IMR-90 (cell line): ENCODE results near the gene RFX3. TPM values are rescaled to one million over a fixed set of nuclear protein-coding genes. Genes with fewer than 3 reads are reported as not detected.

Experiments
- ATAC-seq: fragments of 200-7000 bp; cut with Tn5 transposase; 2 replicates; pipeline ENCODE4 v1.9.1; 2020; ENCODE audit warnings: low read depth, mild to moderate bottlenecking, moderate library complexity
- BruUV-seq: library from RNA; stranded (reverse); fragments of 400-500 nt; replicated peaks from 2 replicates; lab custom pipeline; 2021; lab: Mats Ljungman, UMichigan
- CTCF ChIA-PET: fragments of 300-600 bp; formaldehyde crosslinking; extraction: SDS; loops from one replicate; lab custom pipeline; 2021; ENCODE audit warnings: antibody characterized with exemption; lab: Yijun Ruan, JAX
- POLR2A ChIA-PET: fragments of 300-600 bp; sonication (Branson Sonifier 250); formaldehyde crosslinking; loops from one replicate; lab custom pipeline; 2022; ENCODE audit warnings: antibody characterized with exemption; ENCODE audit not compliant: unreplicated experiment; lab: Charles Lee
- DNase-seq: peaks from one replicate; pipeline ENCODE4 v3.0.0; 2013
- H2AFZ ChIP-seq: replicated peaks from 2 replicates; pipeline ENCODE3; 2013; ENCODE audit warnings: low read length, mild to moderate bottlenecking; ENCODE audit not compliant: poor library complexity
- H2AK5ac ChIP-seq: 2 replicates; pipeline ENCODE4 v1.6.1; 2013; ENCODE audit warnings: low read depth, low read length, inconsistent platforms
- H2AK9ac ChIP-seq: replicated peaks from 2 replicates; pipeline ENCODE3; 2013; ENCODE audit warnings: mild to moderate bottlenecking, low read depth, low read length, moderate library complexity; ENCODE audit not compliant: poor library complexity
- H2BK120ac ChIP-seq: 2 replicates; pipeline ENCODE4 v1.6.1; 2013; ENCODE audit warnings: low read depth, low read length, inconsistent platforms
- H2BK15ac ChIP-seq: 3 replicates; pipeline ENCODE4 v1.6.1; 2013; ENCODE audit warnings: low read depth, low read length, inconsistent platforms
- H2BK20ac ChIP-seq: 2 replicates; pipeline ENCODE4 v1.6.1; 2013; ENCODE audit warnings: low read depth, mild to moderate bottlenecking, inconsistent platforms, low read length, moderate library complexity
- H2BK5ac ChIP-seq: 2 replicates; pipeline ENCODE4 v1.6.1; 2013; ENCODE audit warnings: mild to moderate bottlenecking, low read depth, low read length, inconsistent platforms; ENCODE audit not compliant: poor library complexity, severe bottlenecking
- H3K14ac ChIP-seq: replicated peaks from 2 replicates; pipeline ENCODE4 v1.6.1; 2013; ENCODE audit warnings: low read depth, low read length, inconsistent platforms
- H3K18ac ChIP-seq: 2 replicates; pipeline ENCODE4 v1.6.1; 2013; ENCODE audit warnings: low read depth, low read length, control low read depth
- H3K23ac ChIP-seq: 2 replicates; pipeline ENCODE4 v1.6.1; 2013; ENCODE audit warnings: low read depth, low read length, inconsistent platforms
- H3K27ac ChIP-seq: 2 replicates; pipeline ENCODE4 v1.5.1; 2013; ENCODE audit warnings: mild to moderate bottlenecking, control low read depth, low read length; ENCODE audit not compliant: insufficient read depth
- H3K27me3 ChIP-seq: 2 replicates; pipeline ENCODE4 v1.6.1; 2013; ENCODE audit warnings: low read length; ENCODE audit not compliant: control insufficient read depth, insufficient read depth
- H3K36me3 ChIP-seq: 2 replicates; pipeline ENCODE4 v1.6.1; 2013; ENCODE audit warnings: low read length, mixed read lengths; ENCODE audit not compliant: control insufficient read depth, insufficient read depth
- H3K4ac ChIP-seq: 2 replicates; pipeline ENCODE4 v1.6.1; 2013; ENCODE audit warnings: low read depth, low read length, inconsistent platforms
- H3K4me1 ChIP-seq: 2 replicates; pipeline ENCODE4 v1.6.1; 2013; ENCODE audit warnings: low read length, mixed read lengths; ENCODE audit not compliant: control insufficient read depth, insufficient read depth
- H3K4me2 ChIP-seq: 2 replicates; pipeline ENCODE4 v1.6.1; 2013; ENCODE audit warnings: low read depth, mild to moderate bottlenecking, control low read depth, low read length, moderate library complexity
- H3K4me3 ChIP-seq: 2 replicates; pipeline ENCODE4 v1.5.1; 2013; ENCODE audit warnings: low read depth, mild to moderate bottlenecking, control low read depth, low read length, moderate library complexity; ENCODE audit not compliant: insufficient read depth
- H3K56ac ChIP-seq: 2 replicates; pipeline ENCODE4 v1.6.1; 2013; ENCODE audit warnings: low read length, inconsistent platforms; ENCODE audit not compliant: insufficient read depth; ENCODE audit errors: extremely low read depth
- H3K79me1 ChIP-seq, 2 experiments: 2 replicates each; pipeline ENCODE4 v1.6.1; 2013; ENCODE audit warnings: low read length in 2 of 2, inconsistent platforms in 1 of 2, low read depth in 1 of 2
- H3K9ac ChIP-seq: 2 replicates; pipeline ENCODE4 v1.6.1; 2013; ENCODE audit warnings: low read depth, low read length, control low read depth
- H3K9me1 ChIP-seq: 2 replicates; pipeline ENCODE4 v1.6.1; 2013; ENCODE audit warnings: low read length, inconsistent platforms; ENCODE audit not compliant: insufficient read depth
- H3K9me3 ChIP-seq: 2 replicates; pipeline ENCODE4 v1.6.1; 2013; ENCODE audit warnings: low read length; ENCODE audit not compliant: control insufficient read depth, insufficient read depth
- H4K20me1 ChIP-seq: 2 replicates; pipeline ENCODE4 v1.6.1; 2013; ENCODE audit warnings: low read length, inconsistent platforms; ENCODE audit not compliant: insufficient read depth
- H4K5ac ChIP-seq: 2 replicates; pipeline ENCODE4 v1.6.1; 2013; ENCODE audit warnings: mild to moderate bottlenecking, low read depth, low read length, control low read depth
- H4K8ac ChIP-seq, 2 experiments: 2 replicates each; pipeline ENCODE4 v1.6.1; 2013; ENCODE audit warnings: low read depth in 2 of 2, low read length in 2 of 2, control low read depth in 1 of 2, inconsistent platforms in 1 of 2
- H4K91ac ChIP-seq: 2 replicates; pipeline ENCODE4 v1.6.1; 2013; ENCODE audit warnings: low read depth, low read length, inconsistent platforms; ENCODE audit not compliant: insufficient read depth
- BHLHE40 ChIP-seq: fragments of 150-350 bp; IDR thresholded peaks from 2 replicates; pipeline ENCODE4 v1.6.1; 2016; ENCODE audit warnings: mild to moderate bottlenecking, low read depth, low read length
- CEBPB ChIP-seq: IDR thresholded peaks from 2 replicates; pipeline ENCODE4 v1.6.1; 2012; ENCODE audit warnings: low read depth, low read length, improper control_type of control experiment
- CHD1 ChIP-seq: IDR thresholded peaks from 2 replicates; pipeline ENCODE4 v1.6.1; 2012; ENCODE audit warnings: low read depth, low read length, improper control_type of control experiment
- CTCF ChIP-seq: conservative IDR thresholded peaks from 2 replicates; pipeline ENCODE4 v1.5.1; 2012; ENCODE audit warnings: mild to moderate bottlenecking, low read depth, low read length, improper control_type of control experiment
- FOS ChIP-seq: fragments of 150-350 bp; IDR thresholded peaks from 2 replicates; pipeline ENCODE4 v1.6.1; 2016; ENCODE audit warnings: low read depth, low read length
- MAFK ChIP-seq: IDR thresholded peaks from 2 replicates; pipeline ENCODE4 v1.6.1; 2012; ENCODE audit warnings: low read depth, low read length, improper control_type of control experiment
- MAZ ChIP-seq: IDR thresholded peaks from 2 replicates; pipeline ENCODE4 v1.6.1; 2012; ENCODE audit warnings: low read depth, mild to moderate bottlenecking, low read length, improper control_type of control experiment, moderate library complexity, borderline replicate concordance
- MXI1 ChIP-seq: IDR thresholded peaks from 2 replicates; pipeline ENCODE4 v1.6.1; 2012; ENCODE audit warnings: low read depth, mild to moderate bottlenecking, low read length, moderate library complexity, borderline replicate concordance
- POLR2A ChIP-seq: IDR thresholded peaks from 2 replicates; pipeline ENCODE4 v1.6.1; 2012; ENCODE audit warnings: mild to moderate bottlenecking, low read depth, low read length
- RAD21 ChIP-seq: IDR thresholded peaks from 2 replicates; pipeline ENCODE4 v1.6.1; 2012; ENCODE audit warnings: low read length, improper control_type of control experiment
- RCOR1 ChIP-seq: IDR thresholded peaks from 2 replicates; pipeline ENCODE4 v1.6.1; 2012; ENCODE audit warnings: mild to moderate bottlenecking, low read length, improper control_type of control experiment; ENCODE audit not compliant: insufficient replicate concordance
- RFX5 ChIP-seq: IDR thresholded peaks from 2 replicates; pipeline ENCODE4 v1.8.0; 2012; ENCODE audit warnings: low read depth, mild to moderate bottlenecking, low read length, moderate library complexity
- SMC3 ChIP-seq: fragments of 150-350 bp; IDR thresholded peaks from 2 replicates; pipeline ENCODE4 v1.6.1; 2016; ENCODE audit warnings: low read depth, mild to moderate bottlenecking, antibody characterized with exemption, low read length, moderate library complexity
- USF2 ChIP-seq: fragments of 150-350 bp; IDR thresholded peaks from 2 replicates; pipeline ENCODE4 v1.6.1; 2017; ENCODE audit warnings: mild to moderate bottlenecking, antibody characterized with exemption, low read length, low read depth
- WGBS, 2 experiments: methylation state at CpG; one replicate each; pipeline versions ENCODE4 v1.1.5 to v1.1.7; 2013; ENCODE audit warnings: missing lambda C conversion rate in 2 of 2; ENCODE audit not compliant: insufficient read length in 1 of 2; ENCODE audit errors: extremely low coverage in 2 of 2; 5-methylcytosine and 5-hydroxymethylcytosine counted together
- dilution Hi-C: fragments of 300-500 bp; cut with HindIII; formaldehyde crosslinking; loops from one replicate; pipeline ENCODE4 v1.14.3; 2018; ENCODE audit warnings: low sequenced_read_pairs; ENCODE audit not compliant: unreplicated experiment
- in situ Hi-C: fragments of 300-500 bp; cut with MboI; formaldehyde crosslinking; loops from 3 replicates; pipeline ENCODE4 v1.14.3; 2019; ENCODE audit warnings: low sequenced_read_pairs, inconsistent platforms, mixed read lengths
- intact Hi-C: fragments of 100-400 bp; cut with micrococcal nuclease; formaldehyde crosslinking; loops from 2 replicates; pipeline ENCODE4 v1.10.0; 2022
- polyA plus RNA-seq, 3 experiments: library from polyadenylated mRNA; depleted of rRNA; stranded (reverse); fragments of >200 nt; gene quantifications; 2 replicates each; pipeline ENCODE4 v1.2.3, GENCODE V29; 2012; ENCODE audit warnings: low replicate concordance in 1 of 3
- total RNA-seq: library from RNA; depleted of rRNA; stranded (reverse); fragments of >200 nt; gene quantifications from 2 replicates; pipeline ENCODE4 v1.2.3, GENCODE V29; 2012
- TF ChIP-seq, protein P1 (sequence below): fragments of 150-350 bp; IDR thresholded peaks from 2 replicates; pipeline ENCODE4 v1.6.1; 2016; ENCODE audit warnings: low read depth, mild to moderate bottlenecking, low read length, moderate library complexity, borderline replicate concordance

The RFX3 gene
- total and polyA plus RNA-seq, 2 of the 4 experiments (the other 2 are of a cell fraction), result 1.7 to 2.7 TPM

DNA sequence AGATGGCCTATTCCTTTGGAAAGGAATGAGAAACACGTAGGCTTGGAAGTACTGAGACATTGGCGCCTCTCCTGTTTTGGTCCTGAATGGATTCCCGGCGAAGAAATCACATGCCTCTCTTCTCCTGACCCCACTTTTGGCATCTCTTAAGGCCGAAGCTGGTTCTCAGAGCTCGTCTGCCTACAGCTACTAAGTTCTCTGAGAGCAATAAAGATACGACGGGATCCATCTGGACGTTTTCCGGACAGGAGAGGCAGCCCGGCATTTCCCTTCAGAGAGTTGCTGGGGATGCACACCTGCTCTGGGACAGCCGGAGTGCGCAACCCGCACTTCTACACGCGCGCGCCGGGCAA is 345.1 kb downstream of the RFX3 start:
- CTCF ChIA-PET, result no interaction called here
- H2BK20ac ChIP-seq, result no peak overlapping the region
- no peaks in the 10 kb centered on the region for H3K4me1 ChIP-seq
- no peak overlapping the region for H4K5ac ChIP-seq
- H2BK5ac ChIP-seq, result no peak overlapping the region
- H3K9ac ChIP-seq, result no peak overlapping the region
- H3K56ac ChIP-seq, result no peak overlapping the region
- H3K9me3 ChIP-seq, result no peaks in the 10 kb centered on the region
- H3K23ac ChIP-seq, result no peak overlapping the region
- peak overlapping the region; percentile 44; the same call in 1 of the 2 replicates for H3K4me2 ChIP-seq
- H3K4me3 ChIP-seq, result no peak overlapping the region
- no peak overlapping the region for H2BK15ac ChIP-seq
- dilution Hi-C loops (no loop called here), in situ Hi-C loops (no loop called here), intact Hi-C loops (no loop called here)
- no peak overlapping the region for H2AK5ac ChIP-seq
- no peak overlapping the region for H4K91ac ChIP-seq
- ATAC-seq (no peak), DNase-seq (no peak)
- TF ChIP-seq CEBPB (no peak), SMC3 (no peak), CHD1 (no peak), BHLHE40 (no peak), FOS (no peak), MAFK (no peak), RFX5 (no peak), MXI1 (no peak), MAZ (no peak), POLR2A (no peak), RAD21 (no peak), USF2 (no peak), RCOR1 (no peak), CTCF (no peak)
- TF ChIP-seq, protein P1, sequence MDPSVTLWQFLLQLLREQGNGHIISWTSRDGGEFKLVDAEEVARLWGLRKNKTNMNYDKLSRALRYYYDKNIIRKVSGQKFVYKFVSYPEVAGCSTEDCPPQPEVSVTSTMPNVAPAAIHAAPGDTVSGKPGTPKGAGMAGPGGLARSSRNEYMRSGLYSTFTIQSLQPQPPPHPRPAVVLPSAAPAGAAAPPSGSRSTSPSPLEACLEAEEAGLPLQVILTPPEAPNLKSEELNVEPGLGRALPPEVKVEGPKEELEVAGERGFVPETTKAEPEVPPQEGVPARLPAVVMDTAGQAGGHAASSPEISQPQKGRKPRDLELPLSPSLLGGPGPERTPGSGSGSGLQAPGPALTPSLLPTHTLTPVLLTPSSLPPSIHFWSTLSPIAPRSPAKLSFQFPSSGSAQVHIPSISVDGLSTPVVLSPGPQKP, result no peak
- no peaks in the 10 kb centered on the region for H3K79me1 ChIP-seq
- POLR2A ChIA-PET, result no interaction called here
- no peak overlapping the region for H2BK120ac ChIP-seq
- H2AFZ ChIP-seq, result peak overlapping the region; percentile 53
- BruUV-seq, result no TSS peak
- H3K36me3 ChIP-seq, result no peaks in the 10 kb centered on the region
- WGBS, 2 experiments, result 9% methylated on average over 15 of the region's 19 CpGs; no CpG with 5 or more reads in 1 of the 2 experiments
- no peak overlapping the region for H3K27ac ChIP-seq
- no peak overlapping the region for H4K8ac ChIP-seq
- peaks cover 33% of the 10 kb centered on the region for H3K27me3 ChIP-seq
- no peaks in the 10 kb centered on the region for H3K9me1 ChIP-seq
- no peaks in the 10 kb centered on the region for H4K20me1 ChIP-seq
- H3K18ac ChIP-seq, result no peak overlapping the region
- H3K4ac ChIP-seq, result no peak overlapping the region
- H3K14ac ChIP-seq, result no peak overlapping the region
- no peak overlapping the region for H2AK9ac ChIP-seq
